OCI-LY1 (cell line): ENCODE data around the gene AGPAT3.

Experiments used
- H2AFZ ChIP-seq: fragments of 200-600 bp; sonication (generic), shearing (Covaris generic); 2 replicates; pipeline ENCODE4 v1.6.0; 2014; ENCODE audit warnings: antibody characterized with exemption, mild to moderate bottlenecking, low read length
- H3F3A ChIP-seq: fragments of 200-600 bp; sonication (generic), shearing (Covaris generic); 2 replicates; pipeline ENCODE4 v1.6.0; 2014; ENCODE audit warnings: mild to moderate bottlenecking, antibody characterized with exemption, low read length, moderate library complexity; ENCODE audit not compliant: insufficient read depth
- H3K27ac ChIP-seq: fragments of 200-600 bp; sonication (generic); 2 replicates; pipeline ENCODE4 v1.5.1; 2014; ENCODE audit warnings: low read length, mixed run types, mild to moderate bottlenecking, low read depth; ENCODE audit not compliant: poor library complexity, severe bottlenecking
- H3K27me3 ChIP-seq: fragments of 200-600 bp; sonication (generic); 2 replicates; pipeline ENCODE4 v1.6.0; 2014; ENCODE audit warnings: antibody characterized with exemption, mild to moderate bottlenecking, low read length, moderate library complexity; ENCODE audit not compliant: insufficient read depth
- H3K36me3 ChIP-seq: fragments of 200-600 bp; sonication (generic); 2 replicates; pipeline ENCODE4 v1.6.1; 2014; ENCODE audit warnings: mild to moderate bottlenecking, antibody characterized with exemption, low read length, moderate library complexity, mixed read lengths; ENCODE audit not compliant: insufficient read depth
- H3K4me1 ChIP-seq: fragments of 200-600 bp; sonication (generic); 2 replicates; pipeline ENCODE4 v1.5.1; 2014; ENCODE audit warnings: mild to moderate bottlenecking, low read length, moderate library complexity; ENCODE audit not compliant: insufficient read depth, severe bottlenecking
- H3K4me2 ChIP-seq: fragments of 200-600 bp; sonication (generic), shearing (Covaris generic); 2 replicates; pipeline ENCODE4 v1.6.1; 2014; ENCODE audit warnings: low read length
- H3K4me3 ChIP-seq: fragments of 200-600 bp; sonication (generic); 2 replicates; pipeline ENCODE4 v1.5.1; 2014; ENCODE audit warnings: low read length, low read depth, mild to moderate bottlenecking, mixed read lengths; ENCODE audit not compliant: poor library complexity, severe bottlenecking
- H3K79me2 ChIP-seq: fragments of 200-600 bp; shearing (Covaris generic); 2 replicates; pipeline ENCODE4 v1.6.1; 2016; ENCODE audit warnings: mixed run types, low read length, mixed read lengths; ENCODE audit not compliant: insufficient read depth
- H3K9ac ChIP-seq: fragments of 200-600 bp; sonication (generic), shearing (Covaris generic); 2 replicates; pipeline ENCODE4 v1.6.1; 2014; ENCODE audit warnings: mild to moderate bottlenecking, low read length, mixed read lengths
- H3K9me2 ChIP-seq: fragments of 200-600 bp; sonication (generic), shearing (Covaris generic); 2 replicates; pipeline ENCODE4 v1.6.1; 2014; ENCODE audit warnings: low read depth, mild to moderate bottlenecking, low read length, mixed read lengths
- H3K9me3 ChIP-seq: fragments of 200-600 bp; shearing (Covaris generic); 2 replicates; pipeline ENCODE4 v1.6.1; 2014; ENCODE audit warnings: low read length, mixed read lengths
- H4K20me1 ChIP-seq: fragments of 200-600 bp; sonication (generic), shearing (Covaris generic); 2 replicates; pipeline ENCODE4 v1.6.0; 2016; ENCODE audit warnings: mild to moderate bottlenecking, low read length; ENCODE audit not compliant: insufficient read depth
- CTCF ChIP-seq: fragments of 200-600 bp; sonication (generic), shearing (Covaris generic); IDR thresholded peaks from 2 replicates; pipeline ENCODE4 v1.5.1; 2017; ENCODE audit warnings: mild to moderate bottlenecking, antibody characterized with exemption, low read length, moderate library complexity, mixed read lengths
- EZH2 ChIP-seq: fragments of 200-600 bp; sonication (generic), shearing (Covaris generic); IDR thresholded peaks from 2 replicates; pipeline ENCODE4 v1.8.0; 2017; ENCODE audit warnings: borderline replicate concordance, mixed run types, mild to moderate bottlenecking, antibody characterized with exemption, low read length, moderate library complexity, mixed read lengths

AGPAT3 gene

GRCh38 chr21:43986544-43987451, 121.8 kb downstream of the AGPAT3 start:
- H3K36me3 ChIP-seq = no peaks in the 10 kb centered on the region
- H3F3A ChIP-seq = no peaks in the 10 kb centered on the region
- TF ChIP-seq CTCF = no peak
- TF ChIP-seq EZH2 = no peak
- H3K4me1 ChIP-seq = peaks cover 5% of the 10 kb centered on the region
- H3K4me2 ChIP-seq = no peak overlapping the region
- no peak overlapping the region for H3K4me3 ChIP-seq
- no peak overlapping the region for H2AFZ ChIP-seq
- no peaks in the 10 kb centered on the region for H4K20me1 ChIP-seq
- no peaks in the 10 kb centered on the region for H3K9me3 ChIP-seq
- peaks cover 14% of the 10 kb centered on the region for H3K27me3 ChIP-seq
- no peak overlapping the region for H3K27ac ChIP-seq
- H3K79me2 ChIP-seq = no peaks in the 10 kb centered on the region
- no peak overlapping the region for H3K9ac ChIP-seq
- no peaks in the 10 kb centered on the region for H3K9me2 ChIP-seq

- no peaks in the 10 kb centered on the region for H3K9me2 ChIP-seq
- H3K4me3 ChIP-seq = no peak overlapping the region
- no peak overlapping the region for H3K27ac ChIP-seq
- TF ChIP-seq EZH2 (no peak), CTCF (no peak)
- no peak overlapping the region for H3K4me2 ChIP-seq
- no peak overlapping the region for H3K9ac ChIP-seq
- H4K20me1 ChIP-seq = no peaks in the 10 kb centered on the region
- H3F3A ChIP-seq = no peaks in the 10 kb centered on the region
- peaks cover 5% of the 10 kb centered on the region for H3K4me1 ChIP-seq
- H3K36me3 ChIP-seq = no peaks in the 10 kb centered on the region
- H3K27me3 ChIP-seq = peaks cover 14% of the 10 kb centered on the region
- H3K9me3 ChIP-seq = no peaks in the 10 kb centered on the region
- H3K79me2 ChIP-seq = no peaks in the 10 kb centered on the region
- H2AFZ ChIP-seq = no peak overlapping the region
Observed at GRCh38 chr21:43987509-43987908, 122.5 kb downstream of the AGPAT3 start.

GRCh38 chr21:43988016-43988415, 123.0 kb downstream of the AGPAT3 start:
- TF ChIP-seq CTCF (no peak), EZH2 (no peak)
- peaks cover 5% of the 10 kb centered on the region for H3K4me1 ChIP-seq
- no peaks in the 10 kb centered on the region for H4K20me1 ChIP-seq
- H3K9me3 ChIP-seq = no peaks in the 10 kb centered on the region
- no peak overlapping the region for H3K27ac ChIP-seq
- H3K9me2 ChIP-seq = no peaks in the 10 kb centered on the region
- no peak overlapping the region for H3K9ac ChIP-seq
- no peak overlapping the region for H3K4me3 ChIP-seq
- H3F3A ChIP-seq = no peaks in the 10 kb centered on the region
- H2AFZ ChIP-seq = no peak overlapping the region
- peaks cover 14% of the 10 kb centered on the region for H3K27me3 ChIP-seq
- no peaks in the 10 kb centered on the region for H3K79me2 ChIP-seq
- H3K36me3 ChIP-seq = no peaks in the 10 kb centered on the region
- no peak overlapping the region for H3K4me2 ChIP-seq
